GM12878 (cell line): ENCODE data around the gene SCMH1. TPM values are rescaled to one million over a fixed set of nuclear protein-coding genes. Genes with fewer than 3 reads are reported as not detected.

Experiments used
- ATAC-seq: fragments of 200-7000 bp; cut with Tn5 transposase; 3 replicates; pipeline ENCODE4 v1.9.1; 2020; ENCODE audit warnings: mild to moderate bottlenecking, moderate library complexity
- BruUV-seq: library from RNA; stranded (reverse); fragments of 400-500 nt; replicated peaks from 2 replicates; lab custom pipeline; 2021; lab: Mats Ljungman, UMichigan
- CTCF ChIA-PET: fragments of 300-600 bp; sonication (Branson Sonifier 250); formaldehyde crosslinking; extraction: SDS; loops from one replicate; lab custom pipeline; 2021; ENCODE audit warnings: inconsistent platforms; lab: Yijun Ruan, JAX
- POLR2A ChIA-PET: fragments of 350-600 bp; formaldehyde crosslinking; extraction: SDS; loops from one replicate; lab custom pipeline; 2021; ENCODE audit warnings: inconsistent platforms; lab: Charles Lee
- RAD21 ChIA-PET: fragments of 300-600 bp; sonication (Branson Sonifier 250); formaldehyde crosslinking; loops from one replicate; lab custom pipeline; 2023; ENCODE audit warnings: antibody characterized with exemption; ENCODE audit not compliant: unreplicated experiment; lab: Charles Lee
- SMC1A ChIA-PET: fragments of 300-600 bp; sonication (Branson Sonifier 250); formaldehyde crosslinking; loops from one replicate; lab custom pipeline; 2023; ENCODE audit not compliant: unreplicated experiment, uncharacterized antibody; lab: Charles Lee
- DNase-seq: peaks from one replicate; pipeline ENCODE4 v3.0.0-alpha.2; 2011; ENCODE audit warnings: low read depth, low spot score
- FAIRE-seq: peaks from 3 replicates; lab custom pipeline; 2011; peaks lifted over from hg19 to GRCh38; lab: Jason Lieb, UNC
- H2AFZ ChIP-seq: 2 replicates; pipeline ENCODE4 v1.6.0; 2011; ENCODE audit warnings: low read depth, low read length, control low read depth; ENCODE audit not compliant: control insufficient read depth
- H3K27ac ChIP-seq: 2 replicates; pipeline ENCODE4 v1.5.1; 2011; ENCODE audit warnings: control low read depth; ENCODE audit not compliant: control insufficient read depth, insufficient read depth
- H3K27me3 ChIP-seq, 2 experiments: replicated peaks in 1 of 2; 2 replicates each; pipeline versions ENCODE4 v1.6.0 to v1.6.1; 2011; ENCODE audit warnings: low read length in 1 of 2; ENCODE audit not compliant: control insufficient read depth in 2 of 2, insufficient read depth in 2 of 2
- H3K36me3 ChIP-seq, 2 experiments: 2 replicates each; pipeline ENCODE4 v1.5.1; 2011; ENCODE audit warnings: low read length in 1 of 2; ENCODE audit not compliant: control insufficient read depth in 2 of 2, insufficient read depth in 2 of 2
- H3K4me1 ChIP-seq: 2 replicates; pipeline ENCODE4 v1.6.1; 2011; ENCODE audit warnings: mild to moderate bottlenecking, low read length, moderate library complexity, mixed read lengths; ENCODE audit not compliant: control insufficient read depth, insufficient read depth
- H3K4me2 ChIP-seq: 2 replicates; pipeline ENCODE4 v1.6.0; 2011; ENCODE audit warnings: control low read depth; ENCODE audit not compliant: control insufficient read depth, insufficient read depth
- H3K4me3 ChIP-seq: fragments of 200-600 bp; sonication (generic); 2 replicates; pipeline ENCODE4 v1.5.1; 2016
- H3K79me2 ChIP-seq: 2 replicates; pipeline ENCODE4 v1.6.0; 2011; ENCODE audit warnings: low read length; ENCODE audit not compliant: control insufficient read depth, insufficient read depth
- H3K9ac ChIP-seq: 2 replicates; pipeline ENCODE4 v1.8.0; 2011; ENCODE audit warnings: low read length, control low read depth, mixed read lengths; ENCODE audit not compliant: control insufficient read depth, insufficient read depth
- H3K9me3 ChIP-seq: replicated peaks from 3 replicates; pipeline ENCODE4 v1.5.1; 2011; ENCODE audit warnings: mild to moderate bottlenecking, low read length; ENCODE audit not compliant: control insufficient read depth, insufficient read depth
- H4K20me1 ChIP-seq: 2 replicates; pipeline ENCODE4 v1.6.0; 2011; ENCODE audit not compliant: control insufficient read depth, insufficient read depth
- CREM ChIP-seq: IDR thresholded peaks from 2 replicates; pipeline ENCODE4 v1.6.1; 2014; ENCODE audit warnings: antibody characterized with exemption, low read depth
- FOXM1 ChIP-seq: IDR thresholded peaks from 2 replicates; pipeline ENCODE4 v1.6.1; 2012; ENCODE audit warnings: low read depth, mild to moderate bottlenecking, inconsistent platforms, low read length, moderate library complexity
- GATAD2B ChIP-seq: fragments of 450-650 bp; conservative IDR thresholded peaks from 2 replicates; pipeline ENCODE4 v1.6.1; 2017; ENCODE audit warnings: low read depth, mild to moderate bottlenecking, moderate library complexity
- MTA3 ChIP-seq: IDR thresholded peaks from 2 replicates; pipeline ENCODE4 v1.6.1; 2012; ENCODE audit warnings: low read length, inconsistent platforms, borderline replicate concordance
- MXI1 ChIP-seq: fragments of 150-350 bp; IDR thresholded peaks from 2 replicates; pipeline ENCODE4 v1.6.1; 2011; ENCODE audit warnings: low read depth, mild to moderate bottlenecking, inconsistent platforms, low read length, improper control_type of control experiment
- PAX8 ChIP-seq: fragments of 450-650 bp; IDR thresholded peaks from 2 replicates; pipeline ENCODE4 v1.6.1; 2017; ENCODE audit warnings: mild to moderate bottlenecking, moderate library complexity
- PKNOX1 ChIP-seq: fragments of 450-650 bp; IDR thresholded peaks from 2 replicates; pipeline ENCODE4 v1.6.1; 2016; ENCODE audit warnings: mild to moderate bottlenecking
- RB1 ChIP-seq: fragments of 450-650 bp; formaldehyde crosslinking; IDR thresholded peaks from 2 replicates; pipeline ENCODE4 v1.6.1; 2017; ENCODE audit warnings: mild to moderate bottlenecking, borderline replicate concordance
- REST ChIP-seq: IDR thresholded peaks from 2 replicates; pipeline ENCODE4 v1.6.1; 2012; ENCODE audit warnings: mild to moderate bottlenecking, low read depth, low read length
- RUNX3 ChIP-seq: IDR thresholded peaks from 2 replicates; pipeline ENCODE4 v1.6.1; 2012; ENCODE audit warnings: low read length, inconsistent platforms
- SIN3A ChIP-seq: IDR thresholded peaks from 2 replicates; pipeline ENCODE4 v1.6.1; 2012; ENCODE audit warnings: low read depth, low read length, improper control_type of control experiment
- SMC3 ChIP-seq: IDR thresholded peaks from 2 replicates; pipeline ENCODE4 v1.6.1; 2011; ENCODE audit warnings: low read length, improper control_type of control experiment, borderline replicate concordance
- USF1 ChIP-seq: IDR thresholded peaks from 2 replicates; pipeline ENCODE4 v1.6.1; 2011; ENCODE audit warnings: borderline replicate concordance, low read depth, mild to moderate bottlenecking, moderate library complexity, mixed read lengths, low read length; ENCODE audit not compliant: insufficient read depth; ENCODE audit errors: extremely low read length
- WRNIP1 ChIP-seq: IDR thresholded peaks from 2 replicates; pipeline ENCODE4 v1.6.1; 2011; ENCODE audit warnings: low read depth, low read length, improper control_type of control experiment, borderline replicate concordance
- YBX1 ChIP-seq: fragments of 450-650 bp; IDR thresholded peaks from 2 replicates; pipeline ENCODE4 v1.6.1; 2016; ENCODE audit warnings: antibody characterized with exemption
- YY1 ChIP-seq: IDR thresholded peaks from 2 replicates; pipeline ENCODE4 v1.6.1; 2011; ENCODE audit warnings: low read depth, mild to moderate bottlenecking, low read length
- ZNF24 ChIP-seq: fragments of 450-650 bp; IDR thresholded peaks from 2 replicates; pipeline ENCODE4 v1.6.1; 2017; ENCODE audit warnings: antibody characterized with exemption, mild to moderate bottlenecking
- ZNF274 ChIP-seq: IDR thresholded peaks from one replicate; pipeline ENCODE4 v1.8.0; 2011; ENCODE audit not compliant: insufficient read length, insufficient read depth
- in situ Hi-C: fragments of 300-500 bp; cut with MboI; formaldehyde crosslinking; loops from 9 replicates; pipeline ENCODE4 v1.14.3; 2018; ENCODE audit warnings: mixed read lengths
- intact Hi-C: fragments of 100-400 bp; cut with micrococcal nuclease; formaldehyde crosslinking; loops from one replicate; pipeline ENCODE4 v1.14.2; 2022; ENCODE audit not compliant: unreplicated experiment
- polyA plus RNA-seq, 11 experiments: library from polyadenylated mRNA; depleted of rRNA in 4 of 11; unstranded in 6 of 11; stranded (reverse) in 5 of 11; fragments of >200 nt; fragmentation: Nextera tagmentation in 4 of 11; fragmentation: Illumina TruSeq in 1 of 11; extraction: Ambion mirVana in 4 of 11; extraction: Trizol in 1 of 11; gene quantifications; 1 replicate in 1 of 11; 2 replicates in 10 of 11; pipeline versions ENCODE4 v1.2.1 to v1.2.3, GENCODE V29; 2011 to 2016; ENCODE audit warnings: inconsistent platforms in 2 of 11, missing spikeins in 2 of 11, low read depth in 1 of 11
- total RNA-seq, 4 experiments: library from RNA; depleted of rRNA in 3 of 4; stranded (reverse); fragments of >200 nt in 3 of 4; fragmentation: Illumina TruSeq in 1 of 4; extraction: Trizol in 1 of 4; gene quantifications; 2 replicates each; pipeline versions ENCODE4 v1.2.1 to v1.2.3, GENCODE V29; 2013 to 2021
- TF ChIP-seq, protein P1 (sequence below): fragments of 450-650 bp; IDR thresholded peaks from 2 replicates; pipeline ENCODE4 v1.6.1; 2014; ENCODE audit warnings: mild to moderate bottlenecking

The SCMH1 gene
- total and polyA plus RNA-seq, 10 of the 15 experiments (the other 5 are each of a cell fraction or from before 2014, with no cell fraction given) = 7.5 to 44.1 (median 27.8) TPM

DNA sequence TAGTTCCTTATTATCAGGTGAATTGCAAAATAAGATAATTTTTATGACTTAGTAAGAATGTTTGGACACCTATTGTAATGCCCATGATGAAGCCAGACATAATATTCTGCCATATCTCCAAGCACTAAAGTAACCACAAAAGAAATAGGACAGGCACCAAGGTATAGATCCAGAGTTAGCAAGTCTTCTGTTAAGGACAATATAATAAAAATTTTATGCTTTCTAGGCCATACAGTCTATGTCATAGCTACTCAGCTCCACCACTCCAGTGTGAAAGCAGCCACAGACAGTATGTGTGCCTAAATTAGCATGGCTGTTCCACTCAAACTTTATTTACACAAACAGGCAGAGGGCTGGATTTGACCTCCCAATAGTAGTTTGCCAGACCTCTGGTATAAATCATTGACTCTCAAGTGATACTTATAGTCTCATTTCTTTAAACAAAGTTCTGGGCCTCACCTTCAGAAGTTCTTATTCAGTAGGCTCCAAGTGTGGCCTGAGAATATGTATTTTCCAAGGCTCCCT is 88.3 kb downstream of the SCMH1 start:
- no peak for ATAC-seq
- ChIA-PET RAD21 (no interaction called here), SMC1A (no interaction called here), CTCF (no interaction called here), POLR2A (no interaction called here)
- Histone ChIP-seq H3K4me1 (no peaks in the 10 kb centered on the region), H3K36me3 (peaks cover 0 to 5% of the 10 kb centered on the region in 2 experiments; a peak in 2 of 4 replicates), H3K27ac (no peak overlapping the region), H3K27me3 (no peaks in the 10 kb centered on the region), H2AFZ (no peak overlapping the region), H3K9ac (no peak overlapping the region), H3K79me2 (no peaks in the 10 kb centered on the region), H3K4me3 (no peak overlapping the region), H4K20me1 (no peaks in the 10 kb centered on the region), H3K9me3 (no peaks in the 10 kb centered on the region; the same call in 1 of the 3 replicates), H3K4me2 (no peak overlapping the region)
- FAIRE-seq = no peak
- intact Hi-C loops (no loop called here), in situ Hi-C loops (no loop called here)
- DNase-seq = no peak
- TF ChIP-seq ZNF24 (no peak), CREM (no peak), PKNOX1 (no peak), FOXM1 (no peak), YY1 (no peak), GATAD2B (no peak), MXI1 (no peak), MTA3 (no peak), REST (no peak), ZNF274 (no peak), SMC3 (no peak), YBX1 (no peak), SIN3A (no peak), RB1 (no peak), RUNX3 (no peak), PAX8 (no peak), WRNIP1 (no peak), USF1 (no peak)
- TF ChIP-seq, protein P1, sequence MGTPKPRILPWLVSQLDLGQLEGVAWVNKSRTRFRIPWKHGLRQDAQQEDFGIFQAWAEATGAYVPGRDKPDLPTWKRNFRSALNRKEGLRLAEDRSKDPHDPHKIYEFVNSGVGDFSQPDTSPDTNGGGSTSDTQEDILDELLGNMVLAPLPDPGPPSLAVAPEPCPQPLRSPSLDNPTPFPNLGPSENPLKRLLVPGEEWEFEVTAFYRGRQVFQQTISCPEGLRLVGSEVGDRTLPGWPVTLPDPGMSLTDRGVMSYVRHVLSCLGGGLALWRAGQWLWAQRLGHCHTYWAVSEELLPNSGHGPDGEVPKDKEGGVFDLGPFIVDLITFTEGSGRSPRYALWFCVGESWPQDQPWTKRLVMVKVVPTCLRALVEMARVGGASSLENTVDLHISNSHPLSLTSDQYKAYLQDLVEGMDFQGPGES = no peak
- no TSS peak for BruUV-seq
